GM12891 (cell line): ENCODE results near the gene NRG2.

Source experiments
- PAX5 ChIP-seq: IDR thresholded peaks from 2 replicates; pipeline ENCODE4 v1.6.1; 2011; ENCODE audit warnings: low read length, moderate library complexity, mild to moderate bottlenecking; ENCODE audit not compliant: insufficient read depth, severe bottlenecking
- POLR2A ChIP-seq: IDR thresholded peaks from 2 replicates; pipeline ENCODE4 v1.6.1; 2011; ENCODE audit warnings: low read depth, low read length, control low read depth
- POLR2AphosphoS5 ChIP-seq: IDR thresholded peaks from 2 replicates; pipeline ENCODE4 v1.6.1; 2011; ENCODE audit warnings: low read depth, low read length, control low read depth
- POU2F2 ChIP-seq: IDR thresholded peaks from 2 replicates; pipeline ENCODE4 v1.6.1; 2011; ENCODE audit warnings: low read depth, mild to moderate bottlenecking, control low read depth, low read length, moderate library complexity
- SPI1 ChIP-seq: IDR thresholded peaks from 2 replicates; pipeline ENCODE4 v1.6.1; 2011; ENCODE audit warnings: low read depth, low read length, control low read depth
- TAF1 ChIP-seq: IDR thresholded peaks from 2 replicates; pipeline ENCODE4 v1.6.1; 2011; ENCODE audit warnings: low read depth, low read length, control low read depth

DNA sequence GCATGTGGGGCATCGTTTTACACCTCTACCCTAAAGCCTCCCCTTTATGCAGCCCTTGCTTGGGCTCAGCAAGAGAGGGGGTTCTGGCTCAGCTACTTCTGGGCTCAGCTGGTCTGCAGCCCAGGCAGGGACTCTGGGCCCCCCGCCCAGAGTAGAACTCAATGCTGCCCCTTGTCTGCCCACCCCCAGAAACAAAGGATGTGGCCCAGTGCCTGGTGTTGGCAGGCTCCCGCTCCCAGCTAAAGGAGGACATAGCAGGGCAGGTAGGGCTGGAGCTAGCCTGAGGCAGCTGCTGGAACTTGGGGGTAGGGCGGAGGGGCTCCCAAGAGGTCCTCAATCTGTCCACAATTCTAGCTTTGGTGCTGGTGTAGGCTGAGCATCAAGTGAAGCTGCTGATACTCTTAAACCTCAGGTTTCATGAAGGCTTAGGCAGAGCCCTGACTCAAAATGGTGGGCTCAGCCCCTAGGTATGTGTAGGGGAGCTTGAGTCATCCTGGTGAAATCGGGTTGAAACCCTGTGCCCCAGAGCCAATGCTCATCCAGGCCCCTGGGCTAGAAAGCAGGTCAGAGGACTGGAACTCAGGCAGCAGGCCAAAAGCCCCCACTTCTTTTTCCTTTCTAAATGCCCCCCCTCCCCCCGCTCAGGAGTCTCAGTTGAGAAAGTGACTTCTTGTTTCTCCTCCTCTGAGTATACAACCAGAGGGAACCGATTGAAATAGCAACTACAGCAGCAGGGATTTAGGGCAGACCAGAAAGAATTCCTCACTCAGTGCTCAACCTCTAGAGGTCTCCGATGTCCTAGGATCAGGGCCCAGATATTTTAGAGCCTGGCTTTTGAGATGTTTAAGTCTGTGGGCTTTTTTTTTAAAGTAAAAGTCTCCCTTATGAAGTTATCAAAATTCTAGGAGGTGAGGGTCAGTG, 236.1 kb downstream of the NRG2 start:
- TF ChIP-seq POLR2A (no peak), POLR2AphosphoS5 (no peak), SPI1 (no peak), TAF1 (no peak), POU2F2 (no peak), PAX5 (no peak)
